ENCODE data around the gene CHRNA4. TPM values are rescaled to one million over a fixed set of nuclear protein-coding genes. Genes with fewer than 3 reads are reported as not detected.

CHRNA4 gene
- total and polyA plus RNA-seq, 9 of the 15 experiments (the other 6 are each of a cell fraction or from before 2014, with no cell fraction given), result not detected

GRCh38 chr20:63347950-63348827 lies 13.0 kb downstream of the CHRNA4 start:
- H3K4me3 ChIP-seq, result no peak overlapping the region
- peaks cover 29 to 60% of the 10 kb centered on the region in 2 experiments; a peak in 4 of 5 replicates for H3K27me3 ChIP-seq (ENCODE audit: control insufficient read depth in 2 of 2, insufficient read depth in 2 of 2, low read length in 2 of 2)
- no peaks in the 10 kb centered on the region for H3K36me3 ChIP-seq (ENCODE audit: control insufficient read depth, insufficient read depth, low read length)
- peaks cover 0 to 36% of the 10 kb centered on the region in 2 experiments; a peak in 2 of 5 replicates for H3K4me1 ChIP-seq (replicated peaks in 1 of 2; ENCODE audit: control insufficient read depth in 2 of 2, insufficient read depth in 2 of 2, low read length in 2 of 2)
- in situ Hi-C loops (cut with MboI), result no loop called here
- ChIA-PET CTCF (ENCODE audit: low intra/inter-chr PET ratio) (no interaction called here), POLR2A (interaction anchor here (0.7 to 1.1 kb wide), 2 partner anchors 14 to 173 kb away, joined by 3 read pairs; partner anchors contain the start of gene PPDPF)
- TF ChIP-seq ZNF407 (IDR thresholded peaks at IDR 0.05; ENCODE audit: low read depth) (no peak), NCOA2 (IDR thresholded peaks at IDR 0.05; ENCODE audit: partially characterized antibody in 2 of 2) (no peak), FOXJ3 (CRISPR knock-in tag; IDR thresholded peaks at IDR 0.05) (no peak), ZNF3 (CRISPR knock-in tag; IDR thresholded peaks at IDR 0.05) (no peak)
- TF ChIP-seq, protein P1, sequence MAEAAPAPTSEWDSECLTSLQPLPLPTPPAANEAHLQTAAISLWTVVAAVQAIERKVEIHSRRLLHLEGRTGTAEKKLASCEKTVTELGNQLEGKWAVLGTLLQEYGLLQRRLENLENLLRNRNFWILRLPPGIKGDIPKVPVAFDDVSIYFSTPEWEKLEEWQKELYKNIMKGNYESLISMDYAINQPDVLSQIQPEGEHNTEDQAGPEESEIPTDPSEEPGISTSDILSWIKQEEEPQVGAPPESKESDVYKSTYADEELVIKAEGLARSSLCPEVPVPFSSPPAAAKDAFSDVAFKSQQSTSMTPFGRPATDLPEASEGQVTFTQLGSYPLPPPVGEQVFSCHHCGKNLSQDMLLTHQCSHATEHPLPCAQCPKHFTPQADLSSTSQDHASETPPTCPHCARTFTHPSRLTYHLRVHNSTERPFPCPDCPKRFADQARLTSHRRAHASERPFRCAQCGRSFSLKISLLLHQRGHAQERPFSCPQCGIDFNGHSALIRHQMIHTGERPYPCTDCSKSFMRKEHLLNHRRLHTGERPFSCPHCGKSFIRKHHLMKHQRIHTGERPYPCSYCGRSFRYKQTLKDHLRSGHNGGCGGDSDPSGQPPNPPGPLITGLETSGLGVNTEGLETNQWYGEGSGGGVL (CRISPR knock-in tag; IDR thresholded peaks at IDR 0.05), result no peak
- H3K27ac ChIP-seq (ENCODE audit: extremely low read depth, low read depth, low read length), result no peak overlapping the region
- H3K4me2 ChIP-seq (ENCODE audit: insufficient read depth, low read length), result no peak overlapping the region
- H2AFZ ChIP-seq (ENCODE audit: low read depth, low read length), result no peak overlapping the region
- H3K9me1 ChIP-seq (ENCODE audit: control insufficient read depth, insufficient read depth, low read length), result no peaks in the 10 kb centered on the region
- no peak for FAIRE-seq
- BruUV-seq (replicated peaks), result no TSS peak
- H3K9me3 ChIP-seq (replicated peaks; ENCODE audit: control insufficient read depth, insufficient read depth, low read depth, low read length), result no peaks in the 10 kb centered on the region
- intact Hi-C loops (cut with micrococcal nuclease), result no loop called here
- no peaks in the 10 kb centered on the region; the same call in none of the 2 replicates for H4K20me1 ChIP-seq (replicated peaks; ENCODE audit: control insufficient read depth, insufficient read depth, low read length)
- H3K79me2 ChIP-seq (ENCODE audit: control insufficient read depth, insufficient read depth, low read length), result no peaks in the 10 kb centered on the region
- no peak for DNase-seq (ENCODE audit: extremely low read depth in 1 of 4, low spot score in 3 of 4)
- no peak overlapping the region for H3K9ac ChIP-seq (ENCODE audit: insufficient read depth in 1 of 2, low read depth in 2 of 2, low read length in 2 of 2)
- ATAC-seq, result no peak
- 2% methylated on average over 40 of the region's 46 CpGs for WGBS (ENCODE audit: insufficient coverage, low coverage, missing lambda C conversion rate)

All from K562 (cell line).